Neutrophil (primary cell): ENCODE measurements around the gene ARV1.
"Not testable (repeated sequence)": the region's sequence is repeated elsewhere in the genome, so short reads cannot be mapped to it uniquely, and the experiment has no call there.

Experiments used
- H3K27ac ChIP-seq: fragments of 200-600 bp; sonication (generic); 2 replicates; pipeline ENCODE4 v1.5.1; 2016; ENCODE audit warnings: mild to moderate bottlenecking, moderate library complexity
- H3K27me3 ChIP-seq: fragments of 200-600 bp; sonication (generic); 2 replicates; pipeline ENCODE4 v1.6.0; 2016; ENCODE audit warnings: mild to moderate bottlenecking
- H3K36me3 ChIP-seq: fragments of 200-600 bp; sonication (generic); 2 replicates; pipeline ENCODE4 v1.5.1; 2017
- H3K4me1 ChIP-seq, 2 experiments: fragments of 200-600 bp in 1 of 2; sonication (generic) in 1 of 2; 1 replicate in 1 of 2; 2 replicates in 1 of 2; pipeline versions ENCODE4 v1.5.1 to v1.6.1; 2013 to 2016; ENCODE audit warnings: low read depth in 1 of 2, low read length in 1 of 2, mild to moderate bottlenecking in 1 of 2, moderate library complexity in 1 of 2; ENCODE audit not compliant: control insufficient read depth in 1 of 2, insufficient read depth in 1 of 2
- H3K4me3 ChIP-seq, 2 experiments: fragments of 200-600 bp in 1 of 2; sonication (generic) in 1 of 2; 1 replicate in 1 of 2; 2 replicates in 1 of 2; pipeline ENCODE4 v1.5.1; 2013 to 2016; ENCODE audit warnings: low read depth in 1 of 2, low read length in 1 of 2, mild to moderate bottlenecking in 1 of 2, moderate library complexity in 1 of 2
- H3K9me3 ChIP-seq: fragments of 200-600 bp; sonication (generic); 2 replicates; pipeline ENCODE4 v1.5.1; 2016
- TF ChIP-seq, protein P1 (sequence below): fragments of 200-600 bp; sonication (generic); IDR thresholded peaks from 2 replicates; pipeline ENCODE4 v1.5.1; 2016; ENCODE audit warnings: antibody characterized with exemption

The ARV1 gene

DNA sequence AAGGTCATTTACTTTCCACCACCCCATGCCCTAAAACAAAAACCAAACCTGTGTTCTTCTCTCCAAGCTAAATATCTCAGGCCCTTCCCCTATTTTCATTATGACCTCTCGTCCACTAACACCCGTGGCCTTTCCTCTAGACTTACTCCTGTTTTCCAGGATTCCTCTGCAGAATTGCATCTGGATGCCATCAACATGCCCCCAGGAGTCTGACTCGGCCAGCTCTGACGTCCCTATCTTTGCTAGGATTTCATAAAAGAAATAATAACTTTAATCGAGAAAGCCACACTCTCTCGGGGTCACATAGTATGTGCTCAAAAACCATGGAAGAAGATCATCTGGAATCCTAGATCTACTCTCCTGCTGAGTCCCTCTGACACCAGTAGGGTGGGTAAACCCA, 47.7 kb downstream of the ARV1 start:
- TF ChIP-seq, protein P1, sequence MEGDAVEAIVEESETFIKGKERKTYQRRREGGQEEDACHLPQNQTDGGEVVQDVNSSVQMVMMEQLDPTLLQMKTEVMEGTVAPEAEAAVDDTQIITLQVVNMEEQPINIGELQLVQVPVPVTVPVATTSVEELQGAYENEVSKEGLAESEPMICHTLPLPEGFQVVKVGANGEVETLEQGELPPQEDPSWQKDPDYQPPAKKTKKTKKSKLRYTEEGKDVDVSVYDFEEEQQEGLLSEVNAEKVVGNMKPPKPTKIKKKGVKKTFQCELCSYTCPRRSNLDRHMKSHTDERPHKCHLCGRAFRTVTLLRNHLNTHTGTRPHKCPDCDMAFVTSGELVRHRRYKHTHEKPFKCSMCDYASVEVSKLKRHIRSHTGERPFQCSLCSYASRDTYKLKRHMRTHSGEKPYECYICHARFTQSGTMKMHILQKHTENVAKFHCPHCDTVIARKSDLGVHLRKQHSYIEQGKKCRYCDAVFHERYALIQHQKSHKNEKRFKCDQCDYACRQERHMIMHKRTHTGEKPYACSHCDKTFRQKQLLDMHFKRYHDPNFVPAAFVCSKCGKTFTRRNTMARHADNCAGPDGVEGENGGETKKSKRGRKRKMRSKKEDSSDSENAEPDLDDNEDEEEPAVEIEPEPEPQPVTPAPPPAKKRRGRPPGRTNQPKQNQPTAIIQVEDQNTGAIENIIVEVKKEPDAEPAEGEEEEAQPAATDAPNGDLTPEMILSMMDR = no peak

DNA sequence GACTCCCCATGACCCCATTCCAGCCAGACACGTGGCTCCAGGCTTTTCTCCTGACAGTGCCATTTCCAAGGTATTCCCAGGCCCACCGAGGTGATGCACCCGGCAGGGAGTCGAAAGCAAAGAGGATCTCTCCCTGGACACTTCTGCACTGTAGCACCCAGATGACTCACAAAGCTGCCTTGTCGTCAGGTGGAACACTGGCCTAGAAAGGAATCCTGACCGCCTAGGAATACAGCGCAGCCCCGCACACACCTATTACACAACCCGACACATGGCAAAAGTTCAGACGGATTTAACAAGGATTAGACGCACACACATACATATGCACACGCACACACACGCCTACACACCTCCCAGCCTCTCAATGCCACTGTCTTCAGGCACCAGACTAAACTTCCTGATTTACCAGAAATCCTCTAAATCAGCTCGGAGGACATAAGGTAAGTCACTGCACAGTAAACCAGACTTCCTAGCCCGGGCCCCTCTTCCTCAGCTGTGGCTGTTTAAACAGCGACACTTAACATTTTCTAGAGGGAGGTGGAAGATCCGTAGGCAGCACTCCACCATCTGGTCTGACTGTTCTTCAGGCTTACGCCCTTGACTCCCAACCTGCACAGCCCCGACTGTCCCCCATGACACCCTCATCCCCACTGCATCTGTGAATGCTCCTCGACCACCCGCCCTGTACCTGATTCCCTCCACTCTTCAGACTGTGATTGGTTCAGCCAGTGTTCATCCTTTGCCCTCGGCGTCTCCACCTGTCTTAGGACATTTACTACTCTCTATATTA, 48.4 kb downstream of the ARV1 start:
- H3K27me3 ChIP-seq = peaks cover 24% of the 10 kb centered on the region
- H3K4me1 ChIP-seq = peaks cover 4 to 5% of the 10 kb centered on the region in 2 experiments
- no peak overlapping the region for H3K4me3 ChIP-seq
- no peaks in the 10 kb centered on the region for H3K9me3 ChIP-seq
- H3K36me3 ChIP-seq = no peaks in the 10 kb centered on the region
- no peak overlapping the region for H3K27ac ChIP-seq
- TF ChIP-seq, protein P1 = no peak

More for the DNA sequence above, 47.7 kb downstream of the ARV1 start:
- Histone ChIP-seq H3K4me1 (peaks cover 4 to 5% of the 10 kb centered on the region in 2 experiments), H3K27ac (no peak overlapping the region), H3K27me3 (peaks cover 24% of the 10 kb centered on the region), H3K9me3 (no peaks in the 10 kb centered on the region), H3K4me3 (no peak overlapping the region), H3K36me3 (no peaks in the 10 kb centered on the region)

DNA sequence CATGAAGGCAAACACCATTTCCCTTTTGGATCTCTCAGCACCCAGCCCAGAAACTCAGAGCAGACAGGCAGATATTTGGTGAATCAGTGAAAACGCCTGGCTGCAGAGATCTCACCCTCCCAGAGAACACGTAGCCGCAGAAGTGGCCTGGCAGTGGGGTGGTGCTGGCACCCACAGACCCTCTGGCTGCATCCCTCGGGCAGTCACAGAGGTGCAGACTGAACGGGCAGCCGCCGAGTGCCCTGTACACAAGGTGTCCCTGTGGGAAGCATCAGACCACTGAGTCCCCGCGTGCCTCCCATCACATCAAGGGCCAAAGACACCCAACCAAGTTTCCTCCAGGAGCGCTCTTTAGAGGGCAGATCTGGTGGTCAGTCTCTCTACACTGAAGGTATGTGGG, 49.1 kb downstream of the ARV1 start:
- TF ChIP-seq, protein P1 = no peak
- Histone ChIP-seq H3K27me3 (peaks cover 29% of the 10 kb centered on the region), H3K9me3 (no peaks in the 10 kb centered on the region), H3K4me3 (no peak overlapping the region), H3K27ac (no peak overlapping the region), H3K36me3 (no peaks in the 10 kb centered on the region), H3K4me1 (peaks cover 4 to 5% of the 10 kb centered on the region in 2 experiments)

DNA sequence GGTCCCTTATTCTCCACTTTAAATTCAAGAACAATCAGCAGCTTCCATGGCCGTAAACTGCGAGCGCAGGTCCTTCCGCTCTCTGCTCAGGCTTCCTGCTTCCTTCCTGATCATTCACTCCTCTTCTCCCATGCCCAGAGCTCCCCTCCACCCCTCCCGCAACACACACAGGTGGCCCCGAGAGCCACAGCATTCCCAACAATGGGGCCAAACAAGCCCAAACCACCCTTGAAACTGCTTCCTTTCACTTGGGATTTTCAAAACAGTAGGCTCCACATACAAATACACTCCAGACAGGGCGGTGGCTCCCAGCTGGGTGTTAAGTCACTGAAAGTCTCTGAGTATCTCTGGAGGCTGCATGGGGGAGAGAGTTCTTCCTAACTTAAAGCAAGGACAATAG, 49.8 kb downstream of the ARV1 start:
- Histone ChIP-seq H3K27ac (no peak overlapping the region), H3K4me1 (peaks cover 4 to 5% of the 10 kb centered on the region in 2 experiments), H3K4me3 (no peak overlapping the region), H3K36me3 (no peaks in the 10 kb centered on the region), H3K27me3 (peaks cover 35% of the 10 kb centered on the region), H3K9me3 (no peaks in the 10 kb centered on the region)
- TF ChIP-seq, protein P1 = no peak

DNA sequence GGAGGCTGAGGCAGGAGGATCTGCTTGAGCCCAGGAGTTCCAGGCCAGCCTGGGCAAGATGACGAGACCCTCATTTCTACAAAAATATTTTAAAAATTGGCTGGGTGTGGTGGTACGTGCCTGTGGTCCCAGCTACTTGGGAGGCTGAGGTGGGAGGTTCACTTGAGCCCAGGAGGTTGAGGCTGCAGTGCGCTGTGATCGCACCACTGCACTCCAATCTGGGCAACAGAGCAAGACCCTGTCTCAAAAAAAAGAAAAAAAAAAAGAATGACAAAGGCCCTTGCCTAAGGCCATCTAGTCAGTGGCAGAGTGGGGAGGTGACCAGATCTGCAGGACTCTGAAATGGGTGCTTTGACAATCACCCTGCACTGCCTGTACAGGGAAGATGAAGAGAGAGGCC, 50.4 kb downstream of the ARV1 start:
- not testable (repeated sequence) for H3K4me3 ChIP-seq, H3K4me1 ChIP-seq, H3K27ac ChIP-seq, H3K9me3 ChIP-seq, H3K36me3 ChIP-seq
- H3K27me3 ChIP-seq = peaks cover 38% of the 10 kb centered on the region

DNA sequence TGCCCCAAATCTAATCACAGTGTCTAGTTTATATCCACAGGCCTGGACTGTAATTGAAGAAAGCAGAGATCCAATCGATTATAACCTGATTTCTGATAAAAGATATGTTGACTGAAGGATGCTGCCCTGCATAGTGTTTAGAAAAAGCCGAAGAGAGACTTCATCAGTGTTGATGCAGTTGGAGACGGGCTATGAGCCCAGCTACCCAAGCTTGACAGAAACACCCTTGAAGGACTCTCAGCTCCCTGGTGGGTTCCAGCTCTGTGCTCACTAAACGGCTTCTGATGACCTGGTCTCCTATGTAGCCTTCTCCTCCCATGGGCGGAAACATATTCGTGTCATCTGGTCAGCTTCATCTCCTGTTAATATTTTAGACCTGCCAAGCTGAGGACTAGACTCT, 50.9 kb downstream of the ARV1 start:
- TF ChIP-seq, protein P1 = no peak
- Histone ChIP-seq H3K27ac (no peak overlapping the region), H3K4me1 (peaks cover 4 to 5% of the 10 kb centered on the region in 2 experiments)

More for the DNA sequence above, 50.9 kb downstream of the ARV1 start:
- H3K9me3 ChIP-seq = no peaks in the 10 kb centered on the region
- no peak overlapping the region for H3K4me3 ChIP-seq
- no peaks in the 10 kb centered on the region for H3K36me3 ChIP-seq
- peaks cover 39% of the 10 kb centered on the region for H3K27me3 ChIP-seq
